MCF 10A (cell line): Measurements from ENCODE around the gene CCDC33. TPM values are rescaled to one million over a fixed set of nuclear protein-coding genes. Genes with fewer than 3 reads are reported as not detected.

ENCODE experiments used
- BruUV-seq: library from RNA; stranded (reverse); fragments of 400-500 nt; replicated peaks from 2 replicates; lab custom pipeline; 2021; lab: Mats Ljungman, UMichigan
- CTCF ChIA-PET: fragments of 300-600 bp; sonication (Branson Sonifier 250); formaldehyde crosslinking; extraction: SDS; loops from one replicate; lab custom pipeline; 2021; ENCODE audit warnings: antibody characterized with exemption, inconsistent platforms; lab: Yijun Ruan, JAX
- POLR2A ChIA-PET: fragments of 300-600, 350-650 bp; sonication (Branson Sonifier 250); formaldehyde crosslinking; extraction: SDS; loops from one replicate; lab custom pipeline; 2020; ENCODE audit warnings: antibody characterized with exemption, inconsistent platforms; lab: Yijun Ruan, JAX
- DNase-seq: peaks from one replicate; pipeline ENCODE4 v3.0.0-alpha.2; 2018; ENCODE audit not compliant: unreplicated experiment
- H3K27ac Mint-ChIP-seq: one replicate; pipeline ENCODE4 v1.8.0; 2022; ENCODE audit warnings: mild to moderate bottlenecking, low read depth, mixed read lengths; ENCODE audit not compliant: unreplicated experiment
- H3K27me3 Mint-ChIP-seq: one replicate; pipeline ENCODE4 v1.8.0; 2022; ENCODE audit warnings: mixed read lengths; ENCODE audit not compliant: insufficient read depth, unreplicated experiment
- H3K36me3 Mint-ChIP-seq: one replicate; pipeline ENCODE4 v1.8.0; 2022; ENCODE audit warnings: mild to moderate bottlenecking, moderate library complexity, mixed read lengths; ENCODE audit not compliant: insufficient read depth, unreplicated experiment
- H3K4me1 Mint-ChIP-seq: one replicate; pipeline ENCODE4 v1.8.0; 2022; ENCODE audit warnings: mixed read lengths; ENCODE audit not compliant: insufficient read depth, unreplicated experiment
- H3K4me3 Mint-ChIP-seq: one replicate; pipeline ENCODE4 v1.8.0; 2022; ENCODE audit warnings: mild to moderate bottlenecking, moderate library complexity, mixed read lengths; ENCODE audit not compliant: unreplicated experiment
- H3K9me3 Mint-ChIP-seq: one replicate; pipeline ENCODE4 v1.8.0; 2022; ENCODE audit warnings: mixed read lengths; ENCODE audit not compliant: unreplicated experiment
- CTCF ChIP-seq: fragments of 200-600 bp; IDR thresholded peaks from one replicate; pipeline ENCODE4 v1.8.0; 2022; ENCODE audit warnings: antibody characterized with exemption, mild to moderate bottlenecking; ENCODE audit not compliant: unreplicated experiment
- intact Hi-C: fragments of 100-400 bp; cut with micrococcal nuclease; formaldehyde crosslinking; loops from 2 replicates; pipeline ENCODE4 v1.14.1; 2022
- total RNA-seq: library from RNA; stranded (reverse); gene quantifications from 2 replicates; pipeline ENCODE4 v1.2.3, GENCODE V29; 2022

CCDC33 gene
- total RNA-seq, 1 experiment from 2014 or later, result not detected

DNA sequence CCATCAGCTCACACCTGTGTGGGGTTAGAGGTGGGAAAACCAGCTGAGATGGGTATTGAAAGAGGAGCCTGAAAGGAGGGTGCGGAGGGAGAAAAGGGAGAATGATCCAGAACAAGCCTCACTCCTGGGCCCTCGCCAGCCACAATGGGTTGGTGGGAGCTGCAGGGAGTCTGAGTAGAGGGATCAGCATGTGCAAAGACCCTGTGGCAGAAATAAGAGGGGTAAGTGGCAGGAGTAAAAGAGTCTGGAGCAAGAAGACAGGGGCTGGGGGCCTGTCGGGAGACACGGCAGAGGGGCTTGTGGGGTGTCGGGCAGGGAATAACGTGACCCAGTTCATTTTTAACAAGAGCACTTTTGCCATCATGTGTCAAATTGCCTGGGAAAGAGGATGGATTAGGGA lies 34.0 kb downstream of the CCDC33 start:
- Mint-ChIP-seq H3K4me3 (no peak overlapping the region), H3K27me3 (peaks cover 82% of the 10 kb centered on the region), H3K9me3 (peaks cover 4% of the 10 kb centered on the region), H3K27ac (no peak overlapping the region), H3K36me3 (no peaks in the 10 kb centered on the region), H3K4me1 (peaks cover 5% of the 10 kb centered on the region)
- no peak for TF ChIP-seq CTCF
- BruUV-seq, result no TSS peak
- DNase-seq, result no peak
- CTCF ChIA-PET, result interaction anchor here (1.3 kb wide), 1 partner anchor 12 kb away, joined by 3 read pairs; no protein-coding TSS in a partner anchor
- POLR2A ChIA-PET, result no interaction called here
- intact Hi-C loops, result no loop called here

GRCh38 chr15:74270854-74271520 lies 34.9 kb downstream of the CCDC33 start:
- Mint-ChIP-seq H3K27ac (no peak overlapping the region), H3K36me3 (no peaks in the 10 kb centered on the region), H3K9me3 (no peaks in the 10 kb centered on the region), H3K4me1 (peaks cover 5% of the 10 kb centered on the region), H3K4me3 (no peak overlapping the region), H3K27me3 (peaks cover 75% of the 10 kb centered on the region)
- CTCF ChIA-PET, result interaction anchor here (1.3 kb wide), 1 partner anchor 11 kb away, joined by 3 read pairs; no protein-coding TSS in a partner anchor
- no peak for DNase-seq
- no peak for TF ChIP-seq CTCF
- no TSS peak for BruUV-seq
- intact Hi-C loops, result no loop called here
- POLR2A ChIA-PET, result no interaction called here

GRCh38 chr15:74272812-74273211 lies 36.7 kb downstream of the CCDC33 start:
- no peak for TF ChIP-seq CTCF
- no TSS peak for BruUV-seq
- H3K27ac Mint-ChIP-seq, result no peak overlapping the region
- H3K36me3 Mint-ChIP-seq, result no peaks in the 10 kb centered on the region
- DNase-seq, result peak; percentile 5
- intact Hi-C loops, result no loop called here
- H3K4me1 Mint-ChIP-seq, result peaks cover 5% of the 10 kb centered on the region
- ChIA-PET CTCF (no interaction called here), POLR2A (no interaction called here)
- H3K9me3 Mint-ChIP-seq, result no peaks in the 10 kb centered on the region
- H3K4me3 Mint-ChIP-seq, result no peak overlapping the region
- peaks cover 57% of the 10 kb centered on the region for H3K27me3 Mint-ChIP-seq

DNA sequence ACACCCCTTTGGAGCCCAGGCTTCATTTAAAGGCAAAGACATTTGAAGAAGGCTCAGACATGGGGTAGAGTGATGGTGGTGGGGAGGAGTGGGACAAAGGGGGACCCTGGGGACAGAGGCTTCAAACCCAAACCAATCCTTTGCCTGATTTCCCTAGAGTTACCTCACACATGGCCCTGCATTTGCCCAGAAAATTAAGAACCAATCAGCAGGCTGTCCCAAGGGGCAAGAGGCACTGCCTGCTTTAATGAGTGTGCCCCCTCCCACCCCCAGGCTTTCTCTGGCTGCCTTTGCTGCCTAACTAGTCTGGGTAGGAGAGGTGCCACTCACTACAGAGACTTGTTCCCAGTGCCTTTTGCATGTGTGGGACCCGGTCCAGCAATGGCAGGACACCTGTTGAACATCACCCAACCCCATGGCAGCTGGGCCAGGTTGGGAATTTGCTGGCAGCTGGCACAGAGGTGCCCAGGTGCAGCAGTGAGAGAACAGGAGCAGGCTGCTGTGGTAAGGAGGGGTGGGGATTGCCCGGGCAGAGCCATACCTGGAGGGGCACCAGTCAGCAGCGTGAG lies 38.4 kb downstream of the CCDC33 start:
- ChIA-PET CTCF (interaction anchor here (0.7 kb wide), 2 partner anchors 33 to 970 kb away, joined by 3 read pairs; no protein-coding TSS in a partner anchor), POLR2A (no interaction called here)
- no peak for TF ChIP-seq CTCF
- Mint-ChIP-seq H3K4me3 (no peak overlapping the region), H3K27me3 (peaks cover 39% of the 10 kb centered on the region), H3K9me3 (no peaks in the 10 kb centered on the region), H3K27ac (no peak overlapping the region), H3K4me1 (peaks cover 5% of the 10 kb centered on the region), H3K36me3 (no peaks in the 10 kb centered on the region)
- no TSS peak for BruUV-seq
- intact Hi-C loops, result no loop called here
- DNase-seq, result no peak
